Measurements from ENCODE around the gene CAMK2B.

GRCh38 chr7:44273681-44274622, 51.4 kb downstream of the CAMK2B start:
- TF ChIP-seq CTCF (IDR thresholded peaks at IDR 0.05), result no peak
- TF ChIP-seq POLR2A (IDR thresholded peaks at IDR 0.05), result no peak

All from esophagus squamous epithelium (tissue), 4 donors.